ENCODE measurements around the gene PLET1. TPM values are rescaled to one million over a fixed set of nuclear protein-coding genes. Genes with fewer than 3 reads are reported as not detected.
"Not testable (repeated sequence)": the region's sequence is repeated elsewhere in the genome, so short reads cannot be mapped to it uniquely, and the experiment has no call there.

Gene PLET1
- total RNA-seq, 1 donor: not detected

- H3K4me3 ChIP-seq (ENCODE audit: low read depth, low read length): no peak overlapping the region
- DNase-seq (ENCODE audit: low read depth): peak; percentile 88
- no peak for TF ChIP-seq CTCF (IDR thresholded peaks at IDR 0.05; ENCODE audit: insufficient read depth, low read depth, low read length)
Measured at GRCh38 chr11:112212710-112213109, 48.0 kb downstream of the PLET1 start.

DNA sequence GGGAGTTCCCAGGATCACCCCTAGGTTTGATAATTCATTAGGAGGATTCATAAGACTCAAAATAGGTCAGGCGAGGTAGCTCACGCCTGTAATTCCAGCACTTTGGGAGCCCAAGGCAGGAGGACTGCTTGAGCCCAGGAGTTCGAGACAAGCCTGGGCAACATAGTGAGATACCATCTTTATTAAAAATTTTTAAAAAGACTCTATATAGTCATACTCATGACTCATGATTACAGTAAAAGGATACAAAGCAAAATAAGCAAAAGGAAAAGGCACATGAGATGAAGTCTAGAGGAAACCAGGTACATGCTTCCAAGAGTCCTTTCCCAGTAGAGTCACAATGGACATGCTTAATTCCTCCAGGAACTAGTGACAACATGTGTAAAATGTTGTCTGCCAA is 48.4 kb downstream of the PLET1 start:
- no peak for DNase-seq (ENCODE audit: low read depth)
- no peak overlapping the region for H3K4me3 ChIP-seq (ENCODE audit: low read depth, low read length)
- no peak for TF ChIP-seq CTCF (IDR thresholded peaks at IDR 0.05; ENCODE audit: insufficient read depth, low read depth, low read length)

DNA sequence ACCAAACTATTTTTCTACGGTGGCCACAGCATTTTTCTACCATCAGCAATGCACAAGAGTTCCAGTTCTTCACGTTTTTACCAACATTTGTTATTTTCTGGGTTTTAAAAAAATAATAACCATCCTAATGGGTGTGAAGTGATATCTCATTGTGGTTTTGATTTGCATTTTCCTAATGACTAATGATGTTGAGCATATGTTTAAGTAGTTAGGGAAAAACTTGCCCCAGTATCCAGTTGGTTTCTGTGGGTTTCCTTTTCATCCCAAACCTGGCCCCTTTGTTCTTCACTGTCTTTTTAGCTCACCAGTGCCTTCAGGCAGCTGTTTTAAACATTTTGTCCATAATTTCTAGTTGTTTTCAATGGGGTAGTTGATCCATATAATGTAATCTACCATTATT is 49.1 kb downstream of the PLET1 start:
- no peak for DNase-seq (ENCODE audit: low read depth)
- TF ChIP-seq CTCF (IDR thresholded peaks at IDR 0.05; ENCODE audit: insufficient read depth, low read depth, low read length): no peak
- H3K4me3 ChIP-seq (ENCODE audit: low read depth, low read length): no peak overlapping the region

GRCh38 chr11:112210890-112211289 is 49.8 kb downstream of the PLET1 start:
- TF ChIP-seq CTCF (IDR thresholded peaks at IDR 0.05; ENCODE audit: insufficient read depth, low read depth, low read length): no peak
- no peak overlapping the region for H3K4me3 ChIP-seq (ENCODE audit: low read depth, low read length)
- no peak for DNase-seq (ENCODE audit: low read depth)

DNA sequence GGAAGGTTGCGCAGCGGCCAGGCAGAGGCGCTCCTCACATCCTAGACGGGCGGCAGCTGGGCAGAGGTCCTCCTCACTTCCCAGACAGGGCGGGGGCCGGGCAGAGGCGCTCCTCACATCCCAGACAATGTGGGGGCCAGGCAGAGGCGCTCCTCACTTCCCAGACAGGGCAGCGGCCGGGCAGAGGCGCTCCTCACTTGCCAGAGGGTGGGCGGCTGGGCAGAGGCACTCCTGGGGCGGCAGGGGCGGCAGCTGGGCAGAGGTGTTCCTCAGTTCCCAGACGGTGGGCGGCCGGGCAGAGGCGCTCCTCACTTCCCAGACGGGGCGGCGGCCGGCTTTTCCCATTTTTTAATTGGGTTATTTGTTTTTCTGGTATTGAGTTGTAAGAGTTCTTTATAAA is 54.6 kb downstream of the PLET1 start:
- no peak for DNase-seq (ENCODE audit: low read depth)
- TF ChIP-seq CTCF (IDR thresholded peaks at IDR 0.05; ENCODE audit: insufficient read depth, low read depth, low read length): no peak
- no peak overlapping the region for H3K4me3 ChIP-seq (ENCODE audit: low read depth, low read length)

GRCh38 chr11:112200252-112200651 is 60.4 kb downstream of the PLET1 start:
- DNase-seq (ENCODE audit: low read depth): no peak
- no peak for TF ChIP-seq CTCF (IDR thresholded peaks at IDR 0.05; ENCODE audit: insufficient read depth, low read depth, low read length)

GRCh38 chr11:112199101-112199500 is 61.6 kb downstream of the PLET1 start:
- not testable (repeated sequence) for DNase-seq (ENCODE audit: low read depth); H3K4me3 ChIP-seq (ENCODE audit: low read depth, low read length)

More at GRCh38 chr11:112200252-112200651, 60.4 kb downstream of the PLET1 start:
- no peak overlapping the region for H3K4me3 ChIP-seq (ENCODE audit: low read depth, low read length)

Small RNA genes within 50 kb of the gene (small RNA-seq; reads per million reads assigned to genes)
- not detected for gene MRPS36P4

Other genes with a start within 250 kb of the PLET1 start
- 49.6 and 56.6 TPM in 2 replicates for gene DLAT, start 235.5 kb downstream of the PLET1 start, total RNA-seq
- 1.3 and 2.6 TPM in 2 replicates for gene PIH1D2, start 186.8 kb downstream of the PLET1 start, total RNA-seq
- 20.6 and 30.7 TPM in 2 replicates for gene NKAPD1, start 186.6 kb downstream of the PLET1 start, total RNA-seq
- 57.0 and 64.3 TPM in 2 replicates for gene TIMM8B, start 174.1 kb downstream of the PLET1 start, total RNA-seq
- gene SDHD, start 174.0 kb downstream of the PLET1 start, total RNA-seq: 121 and 140 TPM in 2 replicates
- 1.6 and 2.2 TPM in 2 replicates for gene IL18, start 96.8 kb downstream of the PLET1 start, total RNA-seq
- gene TEX12, start 93.5 kb downstream of the PLET1 start, total RNA-seq: 0.32 TPM in 1 of 2 replicates, not detected in the other
- gene BCO2, start 85.3 kb downstream of the PLET1 start, total RNA-seq: 0.97 and 3.0 TPM in 2 replicates
- gene PTS, start 34.4 kb downstream of the PLET1 start, total RNA-seq: 59.9 and 67.8 TPM in 2 replicates